GM19328 (cell line): ENCODE measurements around the gene DAZ2.
"Not testable (repeated sequence)": the region's sequence is repeated elsewhere in the genome, so short reads cannot be mapped to it uniquely, and the experiment has no call there.

ENCODE experiments used
- ATAC-seq: cut with Tn5 transposase; IDR thresholded peaks from one replicate; pipeline ENCODE4 v1.9.1; 2021; ENCODE audit warnings: mild to moderate bottlenecking, moderate library complexity; ENCODE audit not compliant: unreplicated experiment

The DAZ2 gene

GRCh38 chrY:23219233-23219632 is at the start of gene DAZ2:
Gene DAZ2, plus strand, starts transcription at chrY:23219533. Its CDS starts 208 bp downstream, at chrY:23219741.
- ATAC-seq: not testable (repeated sequence)

GRCh38 chrY:23198908-23199307 is 20.4 kb upstream of the DAZ2 start, which contains the start of gene DAZ1:
Gene DAZ1, minus strand, starts transcription at chrY:23199008. Its CDS starts 208 bp downstream, at chrY:23198800.
- ATAC-seq: not testable (repeated sequence)

DNA sequence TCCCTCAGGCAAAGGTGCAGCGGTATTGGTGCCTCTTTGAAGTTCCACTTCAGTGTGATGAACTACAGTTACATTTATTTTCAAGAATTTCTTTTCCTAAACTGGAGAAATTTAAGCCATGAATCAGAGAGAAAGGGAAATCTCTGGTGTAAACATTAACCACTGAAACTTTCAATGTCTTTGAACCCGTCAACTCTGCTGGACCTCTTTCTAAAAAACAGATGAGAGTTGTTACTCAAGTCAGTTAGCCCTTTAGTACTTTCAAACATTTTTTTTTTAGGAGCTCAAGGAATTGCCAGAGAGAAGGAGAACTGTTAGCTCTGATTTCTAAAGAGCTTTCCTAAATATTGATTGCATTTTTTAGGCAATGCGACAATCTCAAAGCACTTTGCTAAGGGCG is 11.9 kb upstream of the DAZ2 start:
- not testable (repeated sequence) for ATAC-seq

DNA sequence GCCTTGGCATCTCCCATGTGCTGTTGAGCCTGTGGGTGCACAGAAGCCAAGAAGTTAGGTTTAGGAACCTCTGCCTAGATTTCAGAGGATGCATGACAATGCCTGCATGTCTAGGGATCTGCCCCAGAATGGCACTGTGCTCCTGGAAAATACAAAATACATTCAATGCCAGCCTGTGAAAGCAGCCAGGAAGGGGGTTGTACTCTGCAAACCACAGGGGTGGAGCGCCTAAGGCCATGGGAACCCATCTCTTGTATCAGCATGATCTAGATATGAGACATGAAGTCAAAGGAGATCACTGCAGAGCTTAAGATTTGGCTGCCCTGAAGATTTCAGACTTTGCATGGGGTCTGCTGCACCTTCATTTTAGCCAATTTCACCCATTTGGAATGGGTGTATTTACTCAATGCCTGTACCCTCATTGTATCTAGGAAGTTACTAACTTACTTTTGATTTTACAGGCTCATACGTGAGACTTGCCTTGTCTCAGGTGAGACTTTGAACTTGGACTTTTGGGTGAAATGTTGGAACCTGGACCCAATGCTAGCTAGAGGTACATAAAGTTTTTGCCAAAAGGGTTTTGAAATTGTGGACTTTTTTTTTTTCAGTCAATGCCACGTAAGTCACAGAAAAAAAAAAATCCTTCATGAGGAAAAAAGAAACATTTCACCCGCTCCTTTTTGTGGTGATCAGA is 9.4 kb upstream of the DAZ2 start:
- ATAC-seq: not testable (repeated sequence)

GRCh38 chrY:23210681-23211080 is 8.7 kb upstream of the DAZ2 start:
- ATAC-seq: not testable (repeated sequence)
